HCT116 (cell line): ENCODE data around the gene CD84. TPM values are rescaled to one million over a fixed set of nuclear protein-coding genes. Genes with fewer than 3 reads are reported as not detected.

ENCODE experiments used
- ATAC-seq: fragments of 200-7000 bp; cut with Tn5 transposase; 2 replicates; pipeline ENCODE4 v1.9.1; 2020; ENCODE audit warnings: mild to moderate bottlenecking, moderate library complexity
- BruUV-seq: library from RNA; stranded (reverse); fragments of 400-500 nt; replicated peaks from 2 replicates; lab custom pipeline; 2021; lab: Mats Ljungman, UMichigan
- CTCF ChIA-PET: fragments of 300-600 bp; sonication (Branson Sonifier 250); formaldehyde crosslinking; loops from one replicate; lab custom pipeline; 2021; ENCODE audit warnings: antibody characterized with exemption; lab: Charles Lee
- POLR2A ChIA-PET: fragments of 300-600, 350-600 bp; sonication (Branson Sonifier 250); formaldehyde crosslinking; loops from one replicate; lab custom pipeline; 2021; ENCODE audit warnings: antibody characterized with exemption; lab: Charles Lee
- RAD21 ChIA-PET, 2 experiments: fragments of 300-600 bp; sonication (Branson Sonifier 250); formaldehyde crosslinking; loops; one replicate each; lab custom pipeline; 2023; ENCODE audit warnings: low total read pairs in 2 of 2; ENCODE audit not compliant: uncharacterized antibody in 2 of 2, unreplicated experiment in 2 of 2, low non-redundant PET in 1 of 2; lab: Charles Lee
- DNase-seq: peaks from one replicate; pipeline ENCODE4 v3.0.0-alpha.2; 2010; ENCODE audit warnings: low read depth, low spot score
- H2AFZ ChIP-seq: fragments of 200-600 bp; shearing (Covaris generic), sonication (generic); 2 replicates; pipeline ENCODE4 v1.6.1; 2017; ENCODE audit warnings: low read depth, mixed run types, mixed read lengths, antibody characterized with exemption, low read length; ENCODE audit not compliant: poor library complexity, severe bottlenecking
- H3K27ac ChIP-seq: 2 replicates; pipeline ENCODE4 v1.5.1; 2012; ENCODE audit warnings: low read depth, low read length
- H3K27me3 ChIP-seq: fragments of 200-600 bp; sonication (generic); 2 replicates; pipeline ENCODE4 v1.6.1; 2016; ENCODE audit warnings: mixed run types, low read length, mixed read lengths; ENCODE audit not compliant: insufficient read depth
- H3K36me3 ChIP-seq, 2 experiments: fragments of 200-500 bp in 1 of 2; fragments of 200-600 bp in 1 of 2; sonication (Bioruptor generic) in 1 of 2; sonication (generic) in 1 of 2; 2 replicates each; pipeline versions ENCODE4 v1.5.1 to v1.6.1; 2014 to 2016; ENCODE audit warnings: low read length in 2 of 2, inconsistent platforms in 1 of 2, mixed read lengths in 1 of 2, mixed run types in 1 of 2; ENCODE audit not compliant: insufficient read depth in 2 of 2, control insufficient read depth in 1 of 2
- H3K4me1 ChIP-seq, 2 experiments: fragments of 200-600 bp in 1 of 2; sonication (generic) in 1 of 2; 2 replicates each; pipeline versions ENCODE4 v1.5.1 to v1.6.1; 2012 to 2017; ENCODE audit warnings: low read length in 2 of 2, inconsistent platforms in 1 of 2, mild to moderate bottlenecking in 1 of 2, mixed read lengths in 1 of 2, mixed run types in 1 of 2, moderate library complexity in 1 of 2; ENCODE audit not compliant: insufficient read depth in 2 of 2, control insufficient read depth in 1 of 2
- H3K4me2 ChIP-seq: fragments of 200-600 bp; sonication (generic); 2 replicates; pipeline ENCODE4 v1.6.1; 2017; ENCODE audit warnings: mixed run types, low read length, mixed read lengths
- H3K4me3 ChIP-seq, 2 experiments: fragments of 200-600 bp in 1 of 2; sonication (generic) in 1 of 2; replicated peaks in 1 of 2; 2 replicates each; pipeline ENCODE4 v1.5.1; 2011 to 2016; ENCODE audit warnings: low read length in 2 of 2, control low read depth in 1 of 2, low read depth in 1 of 2, mild to moderate bottlenecking in 1 of 2, mixed read lengths in 1 of 2, mixed run types in 1 of 2
- H3K79me2 ChIP-seq: fragments of 200-600 bp; sonication (generic); 2 replicates; pipeline ENCODE4 v1.6.1; 2017; ENCODE audit warnings: mild to moderate bottlenecking, mixed run types, low read length, moderate library complexity, mixed read lengths; ENCODE audit not compliant: insufficient read depth
- H3K9ac ChIP-seq: fragments of 200-600 bp; sonication (generic); 2 replicates; pipeline ENCODE4 v1.6.1; 2016; ENCODE audit warnings: low read length, mixed read lengths
- H3K9me2 ChIP-seq: fragments of 200-600 bp; sonication (generic), shearing (Covaris generic); 2 replicates; pipeline ENCODE4 v1.6.1; 2017; ENCODE audit warnings: mixed run types, mild to moderate bottlenecking, moderate library complexity; ENCODE audit not compliant: insufficient read depth
- H3K9me3 ChIP-seq, 2 experiments: fragments of 200-500 bp in 1 of 2; fragments of 200-600 bp in 1 of 2; sonication (Bioruptor generic) in 1 of 2; sonication (generic) in 1 of 2; 2 replicates each; pipeline ENCODE4 v1.6.1; 2014 to 2017; ENCODE audit warnings: low read length in 2 of 2, mixed read lengths in 2 of 2, inconsistent platforms in 1 of 2, low read depth in 1 of 2, mild to moderate bottlenecking in 1 of 2, mixed run types in 1 of 2, moderate library complexity in 1 of 2; ENCODE audit not compliant: control insufficient read depth in 1 of 2, insufficient read depth in 1 of 2
- H4K20me1 ChIP-seq: fragments of 200-600 bp; sonication (generic), shearing (Covaris generic); 2 replicates; pipeline ENCODE4 v1.6.1; 2017; ENCODE audit warnings: mixed run types, mild to moderate bottlenecking, moderate library complexity; ENCODE audit not compliant: insufficient read depth
- ATF3 ChIP-seq: IDR thresholded peaks from 2 replicates; pipeline ENCODE4 v1.6.1; 2012
- EGR1 ChIP-seq: IDR thresholded peaks from 2 replicates; pipeline ENCODE4 v1.6.1; 2012; ENCODE audit warnings: low read depth
- EZH2 ChIP-seq: fragments of 200-600 bp; sonication (generic); IDR thresholded peaks from 2 replicates; pipeline ENCODE4 v1.6.1; 2017; ENCODE audit warnings: antibody characterized with exemption, mixed run types
- EZH2phosphoT487 ChIP-seq: fragments of 200-600 bp; IDR thresholded peaks from 2 replicates; pipeline ENCODE4 v1.6.1; 2018; ENCODE audit warnings: antibody characterized with exemption, borderline replicate concordance
- FOSL1 ChIP-seq: IDR thresholded peaks from 2 replicates; pipeline ENCODE4 v1.6.1; 2012; ENCODE audit warnings: low read depth
- MAX ChIP-seq: IDR thresholded peaks from 2 replicates; pipeline ENCODE4 v1.6.1; 2012
- YY1 ChIP-seq: IDR thresholded peaks from 2 replicates; pipeline ENCODE4 v1.6.1; 2011; ENCODE audit warnings: low read length, low read depth, moderate library complexity, mild to moderate bottlenecking; ENCODE audit not compliant: insufficient replicate concordance; ENCODE audit errors: extremely low read depth
- intact Hi-C: fragments of 100-400 bp; cut with micrococcal nuclease; formaldehyde crosslinking; loops from 2 replicates; pipeline ENCODE4 v1.10.0; 2022
- total RNA-seq: library from RNA; stranded (reverse); gene quantifications from one replicate; pipeline ENCODE4 v1.2.1, GENCODE V29; 2021; ENCODE audit not compliant: unreplicated experiment

Gene CD84
- total RNA-seq, 1 experiment from 2014 or later = 0.02 TPM

DNA sequence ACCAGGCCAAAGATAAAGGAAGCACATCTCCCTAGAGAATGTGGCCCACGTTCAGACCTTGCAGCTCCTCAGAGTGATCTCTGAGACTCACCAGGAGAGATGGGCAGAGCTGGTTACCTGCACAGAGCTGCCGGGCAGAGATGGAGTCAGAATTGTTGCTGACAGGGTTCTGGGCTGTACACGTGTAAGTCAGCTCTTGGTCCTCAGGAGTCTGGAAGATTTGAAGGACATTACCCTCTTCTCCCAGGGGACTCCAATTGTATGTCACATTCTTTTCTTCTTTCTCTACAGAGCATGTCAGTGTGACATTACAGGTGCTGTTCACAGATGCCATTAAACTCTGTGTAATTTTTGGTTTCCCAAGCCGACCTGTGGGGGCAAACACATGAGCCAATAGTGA, 25.5 kb downstream of the CD84 start:
- no peaks in the 10 kb centered on the region for H3K9me2 ChIP-seq
- no peaks in the 10 kb centered on the region for H3K27me3 ChIP-seq
- ChIA-PET POLR2A (no interaction called here), CTCF (no interaction called here), RAD21 (no interaction called here)
- H3K9ac ChIP-seq = no peak overlapping the region
- intact Hi-C loops = no loop called here
- no peaks in the 10 kb centered on the region for H3K9me3 ChIP-seq
- H3K27ac ChIP-seq = no peak overlapping the region
- H3K36me3 ChIP-seq = no peaks in the 10 kb centered on the region
- no peak for ATAC-seq
- no peak overlapping the region for H3K4me2 ChIP-seq
- H3K4me3 ChIP-seq = no peak overlapping the region
- BruUV-seq = no TSS peak
- no peaks in the 10 kb centered on the region for H3K79me2 ChIP-seq
- no peaks in the 10 kb centered on the region for H4K20me1 ChIP-seq
- no peak overlapping the region for H2AFZ ChIP-seq
- TF ChIP-seq MAX (no peak), EZH2phosphoT487 (no peak), EZH2 (no peak), YY1 (no peak)
- H3K4me1 ChIP-seq = no peaks in the 10 kb centered on the region
- DNase-seq = no peak

GRCh38 chr1:160552425-160552824, 26.9 kb downstream of the CD84 start:
- intact Hi-C loops = no loop called here
- Histone ChIP-seq H4K20me1 (no peaks in the 10 kb centered on the region), H3K79me2 (no peaks in the 10 kb centered on the region), H3K9me3 (no peaks in the 10 kb centered on the region), H3K27ac (no peak overlapping the region), H3K4me3 (no peak overlapping the region), H3K4me2 (no peak overlapping the region), H3K9me2 (no peaks in the 10 kb centered on the region), H3K4me1 (no peaks in the 10 kb centered on the region), H3K36me3 (no peaks in the 10 kb centered on the region), H3K9ac (no peak overlapping the region), H2AFZ (no peak overlapping the region), H3K27me3 (no peaks in the 10 kb centered on the region)
- ChIA-PET CTCF (no interaction called here), POLR2A (no interaction called here), RAD21 (no interaction called here)
- no peak for DNase-seq
- TF ChIP-seq MAX (no peak), ATF3 (no peak), FOSL1 (no peak), EGR1 (no peak)
- no peak for ATAC-seq
- BruUV-seq = no TSS peak
